Stimulated activated CD8-positive, alpha-beta memory T cell treated with anti-CD3 and anti-CD28 coated beads, Interleukin-15, amount 100 ng/mL, for 1 hour (primary cell): ENCODE measurements around the gene SYT5.
"Not testable (repeated sequence)": the region's sequence is repeated elsewhere in the genome, so short reads cannot be mapped to it uniquely, and the experiment has no call there.

ENCODE experiments used
- DNase-seq: peaks from one replicate; pipeline ENCODE4 v3.0.0-alpha.2; 2020; ENCODE audit warnings: low read depth

Gene SYT5

GRCh38 chr19:55179606-55180484 lies at the start of gene SYT5:
SYT5 (minus strand) TSS chr19:55180289; CDS start chr19:55179041, 1,248 bp downstream.
- DNase-seq: peak; percentile 33

- DNase-seq: no peak
Measured at GRCh38 chr19:55229789-55230182, 49.7 kb upstream of the SYT5 start.

DNA sequence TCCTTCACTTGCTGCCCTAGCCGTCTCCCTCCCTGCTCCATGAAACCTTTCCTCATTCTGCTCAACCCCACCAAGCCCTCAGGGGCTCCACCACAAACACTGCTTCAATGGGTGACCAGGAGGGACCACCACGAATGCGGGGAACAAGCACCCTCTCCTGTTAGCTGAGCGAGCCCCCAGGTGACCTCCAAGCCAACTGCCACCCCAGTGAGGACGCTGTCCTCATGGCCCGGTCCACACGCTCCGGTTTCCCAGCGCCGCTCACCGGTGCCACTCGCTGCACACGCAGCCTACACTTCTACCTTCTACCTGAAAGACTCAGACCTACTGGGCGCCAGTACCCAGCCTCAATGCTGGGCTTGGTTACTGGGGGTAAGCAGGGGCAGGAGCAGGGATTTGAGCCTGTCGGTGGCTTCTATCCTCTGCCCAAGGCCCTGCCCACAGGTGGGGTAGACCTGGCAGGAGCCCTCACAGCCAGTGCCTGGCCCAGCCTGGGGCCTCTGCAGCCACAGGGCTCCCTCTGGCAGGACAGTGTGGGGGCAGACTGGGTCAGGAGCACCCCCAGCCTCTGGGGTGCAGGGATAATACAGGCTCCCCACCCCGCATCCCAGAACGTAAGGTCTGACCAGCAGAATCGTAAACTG lies 49.2 kb upstream of the SYT5 start:
- no peak for DNase-seq

GRCh38 chr19:55228403-55229031 lies 48.4 kb upstream of the SYT5 start, which contains the start of gene TMEM86B:
TMEM86B (minus strand) TSS chr19:55228763; CDS start chr19:55228741, 22 bp downstream.
- DNase-seq: no peak

DNA sequence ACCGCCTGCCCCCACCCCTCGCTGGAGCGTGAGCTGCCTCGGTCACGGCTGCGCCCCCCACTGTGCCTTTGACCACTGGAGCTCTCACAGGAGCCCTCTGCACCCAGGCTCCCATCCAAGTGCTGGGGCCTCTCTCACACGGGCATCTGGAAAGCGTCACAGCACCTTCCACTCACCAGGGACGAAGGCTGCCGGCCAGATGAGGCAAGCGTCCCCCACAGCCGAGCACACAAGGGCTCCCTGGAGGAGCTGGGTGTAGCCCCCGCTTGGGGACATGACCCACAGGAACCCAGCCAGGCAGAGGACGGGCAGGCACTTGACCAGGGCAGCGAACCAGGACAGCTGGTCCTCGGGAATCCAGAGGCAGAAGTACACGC lies 47.9 kb upstream of the SYT5 start:
- DNase-seq: no peak

- DNase-seq: no peak
Measured at GRCh38 chr19:55227241-55228014, 47.3 kb upstream of the SYT5 start.

GRCh38 chr19:55226788-55227187 lies 46.7 kb upstream of the SYT5 start:
- DNase-seq: no peak

- no peak for DNase-seq
Measured at GRCh38 chr19:55226273-55226672, 46.2 kb upstream of the SYT5 start.

GRCh38 chr19:55225415-55225958 lies 45.4 kb upstream of the SYT5 start:
- DNase-seq: no peak

DNA sequence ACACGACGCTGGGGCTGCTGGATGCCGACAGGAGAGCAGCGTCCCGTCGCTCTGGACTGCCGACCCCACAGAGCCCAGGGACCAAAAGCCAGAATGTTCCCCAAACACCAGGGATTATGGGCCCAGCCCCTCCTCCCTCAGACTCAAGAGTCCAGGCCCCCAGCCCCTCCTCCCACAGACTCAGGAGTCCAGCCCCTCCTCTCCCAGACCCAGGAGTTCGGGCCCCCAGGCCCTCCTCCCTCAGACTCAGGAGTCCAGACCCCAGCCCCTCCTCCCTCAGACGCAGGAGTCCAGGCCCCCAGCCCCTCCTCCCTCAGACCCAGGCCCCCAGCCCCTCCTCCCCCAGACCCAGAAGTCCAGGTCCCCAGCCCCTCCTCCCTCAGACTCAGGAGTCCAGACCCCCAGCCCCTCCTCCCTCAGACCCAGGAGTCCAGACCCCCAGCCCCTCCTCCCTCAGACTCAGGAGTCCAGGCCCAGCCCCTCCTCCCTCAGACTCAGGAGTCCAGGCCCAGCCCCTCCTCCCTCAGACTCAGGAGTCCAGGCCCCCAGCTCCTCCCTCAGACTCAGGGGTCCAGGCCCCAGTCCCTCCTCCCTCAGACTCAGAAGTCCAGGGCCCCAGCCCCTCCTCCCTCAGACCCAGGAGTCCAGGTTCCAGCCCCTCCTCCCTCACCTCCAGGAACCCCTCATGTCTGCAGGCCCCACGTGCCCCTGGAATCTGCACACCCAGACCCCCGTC lies 44.8 kb upstream of the SYT5 start:
- not testable (repeated sequence) for DNase-seq

- no peak for DNase-seq
Measured at GRCh38 chr19:55224038-55224665, 44.1 kb upstream of the SYT5 start.

DNA sequence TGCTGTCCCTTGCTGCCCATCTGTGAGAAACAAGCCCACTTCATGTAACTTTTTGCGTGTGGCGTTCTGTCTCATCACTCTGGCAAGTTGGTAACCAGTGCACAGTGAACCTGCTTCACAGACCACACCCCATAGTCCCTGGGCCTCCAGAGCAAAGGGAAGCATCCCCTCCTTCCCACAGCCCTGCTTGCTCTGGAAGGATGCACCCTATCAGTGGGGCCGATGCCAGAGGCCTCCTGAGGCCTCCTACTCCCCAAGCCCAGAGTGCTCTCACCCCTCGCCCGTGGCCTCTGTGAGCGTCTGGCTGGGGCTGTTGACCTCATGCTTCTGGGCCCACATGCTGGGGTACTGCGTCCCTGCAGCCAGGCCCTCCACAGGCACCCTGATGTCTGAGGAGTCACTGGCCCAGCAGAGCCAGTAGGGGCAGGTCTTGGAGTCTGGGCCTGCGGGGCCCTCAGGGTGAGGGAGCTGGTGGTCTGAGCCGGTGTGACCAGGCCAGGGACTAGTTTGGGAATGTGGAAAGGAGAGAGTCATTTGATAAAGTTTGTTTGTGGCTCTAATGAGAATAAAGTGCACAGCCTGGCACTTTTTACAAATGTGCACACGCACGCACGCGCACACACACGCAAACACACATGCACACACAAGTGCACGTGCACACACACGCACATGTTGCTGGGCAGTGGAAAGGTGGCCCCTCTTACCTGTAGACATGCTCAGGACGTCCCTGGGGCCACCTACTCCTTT lies 43.4 kb upstream of the SYT5 start:
- no peak for DNase-seq

DNA sequence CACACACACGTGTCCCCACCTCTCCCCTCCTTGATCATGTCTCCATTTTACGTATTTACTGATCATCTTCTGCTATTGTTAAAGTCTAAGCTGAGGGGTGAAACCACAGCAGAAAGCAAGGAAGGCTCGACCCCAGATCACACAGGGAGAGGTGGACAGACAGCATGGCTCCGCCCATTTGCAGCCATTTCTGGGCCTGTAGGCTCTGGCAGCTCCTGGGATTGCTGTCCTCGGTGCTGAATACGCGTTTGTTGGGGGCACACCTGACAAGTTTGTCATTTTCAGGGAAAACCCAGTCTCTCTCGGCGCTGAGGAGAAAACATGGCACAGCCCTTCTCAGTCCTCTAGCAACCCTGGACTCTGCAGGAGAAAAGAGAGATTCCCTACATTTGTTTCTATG lies 40.4 kb upstream of the SYT5 start:
- DNase-seq: no peak

DNA sequence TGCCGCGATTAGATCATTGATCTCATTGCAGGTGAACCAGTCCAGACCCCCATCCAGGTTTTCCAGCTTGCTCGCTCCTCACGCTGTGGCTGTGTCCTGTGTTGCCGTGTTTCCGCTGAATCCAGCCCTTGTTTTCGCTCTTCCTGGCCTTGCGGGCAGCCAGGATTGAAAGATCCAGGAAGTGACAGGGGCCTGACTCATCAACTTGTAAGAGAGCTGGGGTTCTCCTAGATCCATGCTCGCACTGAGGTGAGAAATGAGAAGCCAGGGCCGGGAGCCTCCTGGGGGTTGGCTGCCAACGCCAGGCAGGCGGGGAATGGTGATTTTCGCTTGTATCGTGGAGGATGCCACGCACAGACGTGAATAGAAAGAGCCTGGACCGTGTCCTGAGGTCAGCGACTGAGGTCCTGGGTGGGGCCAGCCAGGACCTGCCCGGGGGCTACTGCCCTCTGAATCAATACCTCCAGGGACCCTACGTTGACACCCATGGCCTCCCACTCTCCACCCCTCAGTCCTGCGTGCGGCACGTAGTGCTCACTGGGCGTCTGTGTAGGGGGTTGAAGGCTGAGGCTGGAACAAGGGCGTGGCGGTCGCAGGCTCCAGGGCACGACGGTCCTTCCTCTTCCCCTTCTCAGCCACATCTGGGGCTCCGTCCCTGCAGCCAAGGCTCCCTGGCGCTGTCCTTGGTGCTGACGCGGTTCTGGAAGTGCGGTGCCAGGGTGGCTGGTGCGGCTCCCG lies 36.5 kb upstream of the SYT5 start:
- DNase-seq: peak; percentile 16

DNA sequence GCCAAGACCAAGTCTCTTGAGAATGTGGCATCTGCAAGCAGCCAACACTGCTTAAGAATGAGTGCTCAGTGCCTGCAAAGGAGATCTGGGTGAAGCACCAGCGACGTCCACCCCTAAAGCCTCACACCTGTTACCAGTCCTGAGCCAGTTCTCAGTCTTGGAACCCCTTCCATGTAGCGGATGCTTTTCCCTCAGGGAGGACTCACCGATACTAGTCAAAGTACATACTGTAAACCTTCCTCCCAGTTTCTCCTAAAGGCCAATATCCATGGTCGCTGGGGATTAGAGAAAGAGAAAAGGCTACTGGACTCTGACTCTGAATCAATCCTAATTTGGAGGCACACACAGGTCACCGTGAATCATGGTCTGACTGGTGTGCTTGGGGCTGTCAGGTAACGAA lies 33.5 kb upstream of the SYT5 start:
- DNase-seq: no peak

- DNase-seq: no peak
Measured at GRCh38 chr19:55212447-55212846, 32.4 kb upstream of the SYT5 start.

DNA sequence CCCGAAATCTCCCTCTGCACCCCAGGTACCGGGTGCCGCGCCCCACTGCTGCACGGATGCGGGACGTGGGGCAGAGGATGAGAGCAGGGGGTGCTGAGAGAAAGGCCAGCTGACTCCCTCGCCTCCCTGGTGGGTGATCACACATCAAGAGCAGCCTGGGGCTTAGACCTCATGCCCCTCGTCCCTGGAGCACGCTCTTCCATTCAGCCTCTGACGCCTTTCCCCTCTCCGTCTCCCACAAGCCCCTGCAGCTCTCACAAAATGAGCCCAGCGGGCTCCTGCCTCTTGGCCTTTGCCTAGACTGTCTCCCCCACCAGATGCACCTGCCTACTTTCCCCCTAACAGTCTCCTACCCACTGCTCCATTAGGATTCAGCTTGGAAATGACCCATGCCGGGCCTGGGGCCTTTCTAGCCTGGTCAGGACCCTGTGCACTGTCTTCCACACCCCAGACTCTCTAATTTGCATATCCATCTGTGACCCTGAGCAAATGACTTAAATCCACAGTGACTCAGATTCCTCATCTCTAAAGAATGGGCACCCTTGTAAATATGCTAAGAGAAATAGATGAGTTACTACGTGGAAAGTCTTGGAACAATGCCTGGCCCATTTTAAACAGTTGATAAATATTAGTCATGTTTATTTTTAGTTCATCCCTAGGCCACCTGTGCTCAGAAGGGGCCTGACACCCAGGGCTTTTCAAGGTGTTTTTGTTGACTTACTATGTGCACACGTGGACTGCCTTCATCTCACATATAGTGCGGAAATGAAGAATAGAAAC lies 29.8 kb upstream of the SYT5 start:
- DNase-seq: no peak

DNA sequence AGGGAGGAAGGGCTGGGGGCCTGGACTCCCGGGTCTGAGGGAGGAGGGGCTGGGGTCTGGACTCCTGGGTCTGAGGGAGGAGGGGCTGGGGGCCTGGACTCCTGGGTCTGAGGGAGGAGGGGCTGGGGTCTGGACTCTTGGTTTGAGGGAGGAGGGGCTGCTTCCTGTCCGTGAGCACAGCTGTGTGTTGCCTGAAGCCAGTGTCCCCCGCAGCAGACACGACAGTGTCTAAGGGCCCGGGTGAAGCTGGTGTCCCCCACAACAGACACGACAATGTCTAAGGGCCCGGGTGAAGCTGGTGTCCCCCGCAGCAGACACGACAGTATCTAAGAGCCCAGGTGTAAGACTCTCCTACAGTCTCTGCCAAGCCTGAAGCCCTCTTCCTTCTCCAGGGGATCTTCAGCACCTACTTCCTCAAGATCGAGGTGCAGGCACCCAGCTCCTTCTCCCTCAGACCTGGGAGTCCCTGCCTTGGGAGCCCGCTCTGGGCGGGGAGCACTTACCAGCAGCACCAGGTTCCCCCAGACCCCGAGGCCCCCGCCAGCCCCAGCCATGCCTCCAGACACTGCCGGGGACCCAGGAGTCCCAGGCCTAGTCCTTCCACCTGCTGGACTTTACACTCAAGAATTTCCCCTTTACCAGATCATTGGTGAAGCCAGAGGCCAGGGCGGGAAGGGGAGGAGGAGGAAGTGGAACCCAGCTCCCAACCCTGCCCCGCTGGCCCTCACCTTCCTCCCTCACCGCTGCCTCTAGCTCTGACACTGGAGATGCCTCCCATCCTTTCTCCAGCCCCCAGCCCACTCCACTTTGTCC lies 29.0 kb upstream of the SYT5 start, which contains the start of gene PTPRH:
TSS of gene PTPRH (minus strand) at position 622 of the 813 bp plus-strand sequence. CDS start at position 554, 68 bp downstream.
- DNase-seq: no peak
